Activated CD8-positive, alpha-beta memory T cell treated with anti-CD3 and anti-CD28 coated beads, Interleukin-2, amount 50 U/mL, for 48 hours (primary cell): Measurements from ENCODE around the gene CCDC8.
"Not testable (repeated sequence)": the region's sequence is repeated elsewhere in the genome, so short reads cannot be mapped to it uniquely, and the experiment has no call there.

Source experiments
- DNase-seq: peaks from one replicate; pipeline ENCODE4 v3.0.0-alpha.2; 2020

CCDC8 gene

DNA sequence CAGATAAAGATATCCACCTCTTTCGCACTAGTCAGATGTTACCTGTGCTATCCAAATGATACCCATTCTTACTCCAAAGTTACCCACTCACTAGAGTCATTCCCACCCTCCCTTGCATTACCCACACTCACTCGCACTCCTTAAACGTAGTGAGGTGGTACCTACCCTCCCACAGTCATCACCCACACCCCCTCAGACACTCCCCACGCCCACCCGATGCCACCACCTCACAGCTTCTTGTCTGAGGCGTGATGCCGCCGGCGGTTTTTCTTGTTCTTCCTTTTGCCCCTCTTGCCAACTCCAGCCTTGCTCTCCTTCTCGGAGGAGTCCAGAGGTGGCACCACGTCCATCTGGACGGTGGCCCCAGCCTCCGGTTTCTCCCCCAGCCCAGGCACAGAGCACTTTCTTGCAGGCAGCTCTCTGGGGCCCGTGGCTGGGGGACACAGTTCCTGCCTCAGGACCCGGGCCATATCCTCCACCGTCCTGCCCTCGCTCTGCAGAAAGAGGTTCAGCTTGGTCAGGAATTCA lies 14.2 kb upstream of the CCDC8 start:
- DNase-seq, result no peak

DNA sequence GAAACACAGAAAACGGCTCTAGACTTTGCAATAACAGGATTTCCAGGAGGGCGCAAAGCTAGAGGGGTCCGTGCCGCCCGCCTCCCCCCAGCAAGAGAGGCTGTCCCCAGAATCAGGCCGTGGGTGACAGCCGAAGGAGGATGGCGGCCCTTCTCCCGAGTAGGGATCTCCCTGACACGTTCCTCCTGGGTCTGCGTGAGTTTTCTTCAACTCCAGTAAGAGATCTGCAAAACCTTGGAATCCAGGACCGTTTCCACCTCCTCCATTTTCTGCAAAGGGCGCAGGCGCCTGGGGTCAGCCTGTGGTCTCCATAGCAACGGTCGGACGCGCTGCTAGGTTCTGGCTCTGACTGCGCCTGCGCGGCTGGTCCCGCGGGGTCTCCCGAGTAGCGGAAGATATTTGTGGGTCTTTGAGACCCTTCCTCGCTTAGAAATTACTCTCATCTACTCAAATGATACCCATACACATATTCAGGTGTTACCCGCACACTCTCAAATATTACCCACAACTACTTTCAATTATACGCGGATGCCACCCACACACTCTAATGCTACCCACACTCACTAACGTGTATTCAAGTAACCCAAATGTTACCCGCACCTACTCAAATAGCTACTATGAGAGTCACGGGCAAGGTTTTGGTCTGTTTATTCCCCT lies 13.3 kb upstream of the CCDC8 start:
- no peak for DNase-seq

DNA sequence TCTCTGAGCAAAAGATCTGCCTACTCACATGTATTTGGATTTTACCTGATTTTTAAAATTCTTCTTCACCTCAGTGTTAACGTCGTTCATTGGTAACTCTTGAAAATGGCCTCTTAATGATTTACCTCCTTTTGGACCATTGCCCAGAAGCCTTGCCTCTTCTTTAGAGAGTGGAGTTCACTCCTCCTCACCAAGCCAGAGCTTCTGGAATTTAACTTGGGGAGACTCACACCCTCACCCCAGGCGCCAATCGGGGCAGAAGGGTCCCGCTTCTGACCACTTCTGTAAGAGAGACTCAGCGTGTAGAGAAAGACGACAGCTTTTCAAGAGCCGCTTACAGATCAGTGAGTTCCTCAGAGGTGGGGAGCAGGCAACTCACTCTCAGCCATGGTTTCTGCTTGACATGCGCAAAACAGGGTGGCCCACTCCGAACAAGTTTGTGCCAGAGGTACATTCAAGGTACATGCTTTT lies 12.7 kb upstream of the CCDC8 start:
- DNase-seq, result no peak

DNA sequence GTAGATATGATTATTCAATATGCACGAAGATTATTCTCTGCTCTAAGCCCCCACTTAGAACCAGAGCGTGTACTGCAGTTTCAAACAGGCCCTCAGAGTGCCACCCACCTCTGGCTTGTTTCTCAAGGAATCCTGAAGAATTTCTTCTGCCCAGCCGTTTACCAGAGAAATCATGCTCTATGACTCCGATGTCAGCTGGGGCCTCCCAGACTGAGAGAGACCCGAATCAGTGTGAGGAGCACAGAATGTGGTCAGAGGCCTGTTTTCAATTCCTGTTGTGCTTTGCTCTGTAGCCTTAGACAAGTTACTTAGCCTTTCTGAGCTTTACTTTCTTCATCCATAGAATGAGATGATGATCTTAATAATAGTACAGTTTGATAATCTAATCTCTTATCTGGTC lies 9.8 kb upstream of the CCDC8 start:
- DNase-seq, result no peak

DNA sequence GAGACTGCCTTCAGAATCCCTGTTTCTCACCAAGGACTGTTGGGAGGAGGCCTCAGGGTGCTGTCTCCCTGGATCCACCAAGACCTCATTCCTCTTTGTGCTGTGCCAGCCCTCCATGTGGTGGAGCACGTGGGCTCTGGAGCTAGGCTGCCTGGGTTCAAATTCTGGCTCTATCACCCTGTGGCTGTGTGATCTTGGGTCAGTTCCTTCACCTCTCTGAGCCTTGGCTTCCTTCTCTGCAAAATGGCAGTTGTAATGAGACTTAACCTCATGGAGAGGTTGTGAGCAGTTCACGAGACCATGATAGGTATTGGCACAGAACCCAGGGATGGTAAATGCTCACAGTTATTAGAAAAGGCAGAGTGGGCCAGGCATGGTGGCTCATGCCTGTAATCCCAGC lies 9.0 kb upstream of the CCDC8 start:
- no peak for DNase-seq

DNA sequence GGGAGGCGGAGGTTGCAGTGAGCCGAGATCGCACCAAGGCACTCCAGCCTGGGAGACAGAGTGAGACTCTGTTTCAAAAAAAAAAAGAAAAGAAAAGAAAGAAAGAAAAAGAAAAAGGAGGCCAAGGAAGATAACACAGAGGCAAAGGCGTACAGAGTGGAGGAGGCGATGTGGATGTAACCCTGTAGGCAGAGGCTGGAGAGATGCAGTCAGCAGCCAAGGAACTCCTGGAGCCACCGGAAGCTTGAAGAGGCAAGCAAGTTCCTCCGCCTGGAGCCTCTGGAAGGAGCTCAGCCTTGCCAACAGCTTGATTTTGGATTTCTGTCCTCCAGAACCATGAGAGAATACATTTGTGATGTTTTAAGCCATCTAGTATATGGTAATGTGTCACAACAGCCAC lies 6.7 kb upstream of the CCDC8 start:
- DNase-seq, result no peak

DNA sequence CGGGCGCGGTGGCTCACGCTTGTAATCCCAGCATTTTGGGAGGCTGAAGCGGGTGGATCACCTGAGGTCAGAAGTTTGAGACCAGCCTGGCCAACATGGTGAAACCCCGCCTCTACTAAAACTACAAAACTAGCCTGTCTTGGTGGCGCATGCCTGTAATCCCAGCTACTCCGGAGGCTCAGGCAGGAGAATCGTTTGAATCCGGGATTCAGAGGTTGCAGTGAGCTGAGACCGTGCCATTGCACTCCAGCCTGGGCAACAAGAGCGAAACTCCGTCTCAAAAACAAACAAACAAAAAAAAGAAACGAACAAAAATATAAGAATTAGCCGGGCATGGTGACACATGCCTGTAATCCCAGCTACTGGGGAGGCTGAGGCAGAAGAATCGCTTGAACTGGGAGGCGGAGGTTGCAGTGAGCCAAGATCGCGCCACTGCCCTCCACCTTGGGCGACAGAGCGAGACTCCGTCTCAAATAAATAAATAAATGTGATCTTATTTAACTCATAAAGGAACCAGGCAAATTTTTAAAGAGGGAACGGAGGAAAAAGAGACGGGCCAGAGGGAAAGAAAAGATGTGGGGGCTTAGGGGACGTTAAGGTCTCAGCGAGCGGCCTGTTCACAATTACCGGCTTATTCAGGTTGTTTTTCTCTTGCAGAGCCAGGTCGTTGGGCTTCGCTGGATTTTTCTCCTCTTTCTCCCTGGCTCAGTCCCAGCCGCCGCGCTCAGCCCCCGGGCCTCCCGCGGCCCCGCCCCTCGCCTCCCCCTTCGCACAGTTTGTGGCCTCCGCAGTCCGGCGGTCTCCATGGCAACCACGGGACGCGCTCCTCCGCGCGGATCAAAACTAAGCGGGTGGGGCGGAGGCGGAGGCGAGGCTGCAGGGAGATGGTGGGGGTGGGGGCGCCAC lies 2.7 kb upstream of the CCDC8 start:
- not testable (repeated sequence) for DNase-seq

DNA sequence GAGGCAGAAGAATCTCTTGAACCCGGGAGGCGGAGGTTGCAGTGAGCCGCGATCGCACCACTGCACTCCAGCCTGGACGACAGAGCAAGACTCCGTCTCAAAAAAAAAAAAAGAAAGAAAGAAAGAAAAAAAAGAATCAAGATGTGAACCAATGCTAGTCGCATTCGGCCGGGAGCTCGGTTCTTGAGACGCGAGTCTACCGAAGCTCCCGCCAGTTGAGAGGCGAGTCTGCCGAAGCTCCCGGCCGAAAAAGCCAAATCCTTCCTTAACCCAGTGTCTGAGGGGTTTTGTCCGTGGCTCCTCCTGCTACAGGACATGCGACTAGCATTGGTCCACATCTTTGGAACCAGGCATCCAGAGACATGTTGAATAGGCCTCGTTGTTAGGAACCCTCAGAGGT lies 1.5 kb upstream of the CCDC8 start:
- DNase-seq, result not testable (repeated sequence)

DNA sequence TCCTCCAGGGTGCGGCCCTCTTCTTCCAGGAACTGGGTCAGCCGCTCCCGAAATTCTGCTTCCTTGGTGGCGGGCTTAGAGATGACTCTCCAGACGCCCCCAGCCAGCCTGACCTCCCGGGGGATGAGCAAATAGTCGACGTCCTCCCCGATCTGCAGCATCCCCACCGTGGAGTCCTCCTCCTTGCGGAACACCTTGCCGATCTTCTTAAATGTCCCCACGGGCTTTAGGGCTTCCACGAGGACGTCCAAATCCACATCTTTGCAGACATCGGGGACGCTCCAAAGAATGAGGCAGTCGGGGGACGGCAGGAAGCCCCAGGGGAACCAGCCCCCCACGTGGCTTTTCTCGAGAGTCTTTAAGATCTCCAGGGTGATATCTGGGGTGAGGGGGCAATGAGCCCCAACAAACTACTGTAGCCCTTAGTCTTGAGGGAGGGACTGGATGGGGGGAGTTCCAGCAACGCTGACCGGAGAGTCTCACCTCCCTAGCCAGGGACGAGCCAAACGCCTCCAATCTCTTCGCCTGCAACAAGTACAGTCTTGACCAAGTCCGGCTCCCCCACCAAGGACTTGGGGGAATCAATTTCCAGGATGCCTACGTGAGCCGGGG lies 608 bp downstream of the CCDC8 start:
- DNase-seq, result no peak

DNA sequence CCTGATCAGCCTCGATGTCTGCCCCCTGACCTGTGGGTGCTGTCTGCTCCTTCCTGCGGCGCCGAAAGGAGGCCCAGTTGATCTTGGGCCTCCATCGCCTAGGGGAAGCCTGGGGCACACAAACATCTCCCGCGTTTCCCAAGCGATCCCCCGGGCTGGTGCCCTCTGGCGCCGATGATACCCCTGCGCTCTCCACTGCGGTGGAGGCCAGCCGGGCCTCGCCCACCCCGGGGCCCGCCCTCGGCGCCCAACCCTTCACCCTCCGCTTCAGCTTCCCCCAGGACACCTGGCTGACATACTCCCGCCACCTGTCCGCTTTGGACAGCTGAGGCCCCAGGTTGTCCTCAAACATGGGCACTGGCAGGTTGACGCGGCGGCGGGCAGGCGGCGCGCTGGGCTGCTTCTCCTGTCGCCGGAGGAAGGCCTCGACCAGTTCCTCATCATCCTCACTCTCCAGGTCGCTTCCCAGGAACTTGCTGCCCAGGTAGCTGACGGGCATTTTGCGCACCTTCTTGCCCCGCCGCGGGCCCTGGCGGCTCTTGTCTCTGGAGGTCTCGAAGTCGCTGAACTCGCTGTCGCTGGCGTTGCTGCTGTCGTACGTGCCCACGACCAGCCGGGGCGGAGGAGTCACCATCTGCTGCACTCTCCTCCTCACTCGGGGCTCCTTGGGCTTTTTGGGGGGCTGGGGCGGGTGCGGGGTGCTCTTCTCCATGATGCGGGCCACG lies 1.3 kb downstream of the CCDC8 start:
- no peak for DNase-seq

DNA sequence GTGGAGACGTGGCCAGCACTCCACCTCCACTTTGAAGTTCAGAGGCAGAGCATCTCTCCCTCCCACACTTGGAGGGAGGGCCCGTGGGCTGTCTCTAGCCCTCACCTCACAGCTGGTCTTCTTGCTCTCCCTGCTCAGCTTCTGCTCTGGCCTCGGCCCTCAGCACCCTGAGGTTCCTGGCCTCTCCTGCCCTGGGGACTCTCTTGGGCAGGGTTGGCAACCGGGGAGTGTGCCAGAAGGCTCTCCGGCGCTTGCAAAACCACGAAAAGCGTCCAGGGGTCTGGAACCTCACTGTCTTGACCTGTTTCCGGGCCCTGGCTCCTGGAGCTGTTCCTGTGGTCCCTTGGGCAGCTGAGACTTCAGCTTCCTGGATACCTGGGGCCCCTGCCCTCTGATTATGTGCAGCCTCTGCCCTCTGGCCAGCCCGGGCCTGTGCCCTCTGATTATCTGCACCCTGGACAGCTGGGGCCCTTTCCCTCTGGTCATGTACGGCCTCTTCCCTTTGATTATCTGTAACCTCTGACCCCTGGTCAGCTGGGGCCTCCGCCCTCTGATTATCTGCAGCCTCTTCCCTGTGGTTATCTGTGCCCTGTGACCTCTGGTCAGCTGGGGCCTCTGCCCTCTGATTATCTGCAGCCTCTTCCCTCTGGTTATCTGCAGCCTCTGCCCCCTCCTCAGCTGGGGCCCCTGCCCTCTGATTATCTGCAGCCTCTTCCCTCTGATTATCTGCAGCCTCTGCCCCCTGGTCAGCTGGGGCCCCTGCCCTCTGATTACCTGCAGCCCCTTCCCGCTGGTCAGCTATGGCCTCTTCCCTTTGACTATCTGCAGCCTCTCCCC lies 2.1 kb downstream of the CCDC8 start:
- DNase-seq, result no peak

DNA sequence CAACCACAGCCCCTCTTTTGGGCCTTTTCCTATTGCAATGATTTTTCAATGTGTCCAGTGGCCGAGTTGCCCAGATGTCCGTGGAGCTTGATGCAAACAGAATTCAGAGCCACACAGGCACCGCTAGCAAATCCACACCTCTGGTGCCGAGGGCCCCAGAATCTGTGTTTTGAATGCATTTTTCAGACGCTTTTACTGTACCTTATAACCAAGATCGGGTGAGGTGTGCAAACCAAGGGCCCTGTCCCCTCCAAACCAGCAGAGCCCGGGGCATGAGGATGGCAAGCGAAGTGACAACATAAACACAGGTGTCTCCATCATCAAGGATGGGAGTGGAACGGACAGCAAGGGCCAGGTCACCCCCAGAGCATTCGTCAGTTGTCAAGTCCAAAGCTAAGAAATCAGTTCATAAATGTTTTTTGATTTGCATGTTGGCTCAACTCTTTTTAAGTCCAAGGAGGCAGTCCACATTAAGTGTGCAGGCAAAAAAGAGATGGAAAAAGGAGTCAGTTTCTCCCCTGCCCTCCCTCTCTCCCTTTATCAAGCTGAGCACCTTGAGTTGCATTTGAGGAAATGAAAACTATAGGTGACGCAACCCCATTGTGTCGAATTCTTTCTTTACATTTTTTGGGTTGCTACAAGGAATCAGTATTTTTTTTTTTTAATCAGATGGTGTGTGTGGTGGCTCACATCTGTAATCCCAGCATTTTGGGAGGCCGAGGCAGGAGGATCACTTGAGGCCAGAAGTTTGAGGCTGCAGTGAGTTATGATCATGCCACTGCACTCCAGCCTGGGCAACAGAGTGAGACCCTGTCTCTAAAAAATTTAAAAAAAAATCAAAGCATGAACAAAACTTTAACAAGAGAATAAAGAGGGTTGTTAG lies 2.9 kb downstream of the CCDC8 start:
- DNase-seq, result no peak

DNA sequence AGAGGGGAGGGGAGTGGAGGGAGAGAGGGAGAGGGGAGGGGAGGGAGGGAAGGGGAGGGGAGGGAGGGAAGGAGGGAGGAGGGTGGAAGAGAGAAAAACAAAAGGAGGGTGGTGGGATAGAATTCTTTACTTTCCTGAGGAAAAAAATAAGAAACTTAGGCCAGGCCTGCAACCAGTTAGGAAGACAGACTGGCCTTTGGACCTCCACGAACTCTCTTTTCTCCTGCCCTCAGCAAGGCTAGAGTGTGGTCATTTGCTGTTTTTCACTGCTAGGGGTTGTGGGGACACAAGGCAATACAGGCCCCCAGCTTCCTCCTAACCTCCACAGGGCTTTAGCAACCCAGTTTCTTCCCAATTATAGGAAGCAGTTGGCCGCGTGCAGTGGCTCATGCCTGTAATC lies 4.2 kb downstream of the CCDC8 start:
- DNase-seq, result no peak

DNA sequence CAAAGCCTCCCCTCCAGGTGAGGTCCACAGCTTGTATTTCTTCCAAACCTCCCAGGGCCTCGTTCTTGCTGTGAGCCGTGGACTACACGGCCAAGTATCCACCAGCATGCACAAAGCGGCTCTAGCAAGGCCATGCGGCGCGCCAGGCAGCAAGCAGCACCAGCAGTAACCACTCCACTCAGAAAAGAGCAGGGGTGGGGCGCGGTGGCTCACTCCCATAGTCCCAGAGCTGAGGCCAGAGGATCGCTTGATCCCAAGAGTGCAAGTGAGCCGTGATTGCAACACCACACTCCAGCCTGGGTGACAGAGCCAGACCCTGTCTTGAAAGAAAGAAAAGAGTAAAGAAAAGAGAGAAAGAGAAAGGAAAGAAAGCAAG lies 4.7 kb downstream of the CCDC8 start:
- DNase-seq, result no peak

DNA sequence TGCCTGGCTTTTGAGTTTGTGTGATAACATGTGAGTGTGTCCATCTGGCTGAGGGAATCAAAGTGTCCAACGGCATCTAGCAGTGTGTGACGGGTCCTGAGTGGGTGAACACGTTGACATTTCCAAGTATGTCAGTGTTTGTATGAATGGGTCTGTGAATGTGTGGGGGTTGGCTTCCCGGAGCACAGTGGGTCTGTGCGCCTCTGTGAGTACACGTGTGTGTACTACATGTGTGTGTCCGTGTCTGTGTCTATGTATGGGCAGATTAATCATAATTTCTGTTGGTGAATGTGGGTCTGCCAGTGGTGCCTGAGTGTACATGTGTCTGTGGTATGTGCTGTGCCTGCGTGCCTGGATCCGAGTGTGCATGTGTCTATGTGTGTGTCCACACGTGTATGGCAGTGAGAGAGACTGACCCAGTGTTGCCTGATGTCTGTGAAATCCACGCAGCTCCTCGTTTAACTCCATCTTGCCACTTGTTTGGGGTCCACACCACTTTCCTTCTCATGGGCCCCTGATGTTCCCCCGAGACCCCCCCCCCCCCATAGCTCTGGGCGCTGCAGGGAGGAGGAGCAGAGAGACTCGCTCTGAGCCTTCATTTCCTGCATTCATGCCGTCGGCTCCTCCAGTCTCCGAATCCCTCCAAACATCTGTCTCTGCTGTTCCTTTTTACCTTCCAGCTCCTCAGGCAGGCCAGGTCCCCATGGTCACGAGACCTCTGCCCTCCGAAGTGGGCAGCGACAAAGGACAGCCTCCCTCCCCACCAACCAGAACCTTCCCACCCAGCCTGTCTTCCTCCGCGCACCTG lies 5.3 kb downstream of the CCDC8 start:
- DNase-seq, result no peak

DNA sequence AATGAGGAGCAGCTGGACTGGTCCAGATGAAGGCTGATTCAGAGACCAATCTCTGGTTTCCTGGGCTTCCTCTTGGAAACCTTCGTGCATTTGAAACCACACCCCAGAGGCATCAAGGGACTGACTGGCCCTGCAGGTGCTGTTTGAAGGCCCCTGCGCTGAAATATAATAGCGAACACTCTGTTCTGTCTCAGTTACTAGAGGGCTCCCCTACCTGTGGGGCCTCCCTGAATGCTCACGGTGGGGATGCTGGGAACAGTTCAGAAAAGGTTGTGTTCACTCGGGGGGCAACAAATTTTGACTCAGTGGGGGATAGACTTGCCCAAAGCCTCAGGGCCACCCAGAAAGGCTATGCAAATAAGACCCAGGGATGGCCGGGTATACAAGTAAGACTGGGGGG lies 6.4 kb downstream of the CCDC8 start:
- no peak for DNase-seq

DNA sequence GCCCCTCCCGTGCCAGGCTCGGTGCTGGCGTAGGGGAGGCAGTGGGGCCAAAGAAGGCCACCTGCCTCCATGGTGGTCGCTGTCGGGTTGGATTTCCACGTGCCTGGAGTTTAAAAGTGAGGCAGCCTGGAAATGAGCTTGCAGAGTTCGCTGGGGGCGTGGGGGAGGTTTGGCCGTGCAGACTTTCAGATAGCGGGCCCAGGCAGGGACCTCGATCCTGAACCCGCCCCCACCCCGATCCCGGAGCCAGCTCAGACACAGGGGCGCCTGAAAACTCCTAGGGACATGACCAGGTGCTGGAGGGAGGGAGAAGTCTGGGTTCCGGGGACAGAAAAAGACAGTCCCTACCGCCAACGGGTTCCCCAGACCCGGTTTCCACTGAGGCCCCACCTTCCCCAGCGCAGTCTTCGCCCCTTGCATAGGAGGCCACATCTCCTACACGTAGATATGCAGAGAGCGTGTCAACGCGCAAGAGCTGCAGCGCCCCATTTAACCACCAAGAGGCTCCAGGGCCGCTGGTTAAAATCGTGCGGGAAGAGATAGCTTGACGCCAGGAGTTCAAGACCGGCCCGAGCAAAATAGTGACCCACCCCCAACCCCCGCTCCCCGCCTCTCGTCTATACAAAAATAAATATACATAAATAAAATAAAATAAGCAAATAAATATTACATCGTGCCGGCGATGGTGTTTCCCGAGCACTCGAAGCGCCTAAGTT lies 8.5 kb downstream of the CCDC8 start:
- DNase-seq, result no peak

DNA sequence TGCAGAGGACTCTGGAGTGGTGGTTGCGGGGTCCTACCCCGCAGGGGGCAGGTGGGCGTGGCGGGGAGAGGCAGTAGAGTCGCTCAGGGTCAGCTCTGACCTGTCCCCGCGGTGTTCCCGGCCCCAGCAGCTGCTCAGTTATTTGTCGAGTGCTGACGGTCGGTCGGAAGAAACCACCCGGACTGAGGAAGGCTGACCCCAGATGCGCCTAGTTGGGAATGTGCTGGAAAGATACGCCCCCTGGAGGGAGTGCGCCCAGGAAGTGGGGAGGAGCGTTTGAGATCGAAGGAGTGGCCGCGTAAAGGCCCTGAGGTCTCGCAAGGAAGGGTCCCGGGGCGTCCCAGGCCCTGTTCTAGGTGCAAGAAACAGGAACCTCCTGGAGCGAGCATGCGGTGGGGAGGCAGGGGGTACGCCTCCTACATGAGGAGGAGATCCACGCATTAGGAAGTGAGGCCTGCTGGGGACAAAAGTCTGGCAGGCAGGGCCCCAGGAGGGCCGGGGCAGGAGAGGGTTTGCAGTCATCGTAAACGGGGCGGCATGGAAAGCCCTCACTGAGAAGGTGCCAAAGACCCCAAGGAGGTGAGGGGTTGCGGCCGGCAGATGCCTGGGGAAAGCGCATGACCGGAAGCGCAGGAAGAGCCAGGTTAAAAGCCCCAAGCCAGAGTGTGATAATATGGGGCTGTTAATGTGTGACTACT lies 9.2 kb downstream of the CCDC8 start:
- no peak for DNase-seq

DNA sequence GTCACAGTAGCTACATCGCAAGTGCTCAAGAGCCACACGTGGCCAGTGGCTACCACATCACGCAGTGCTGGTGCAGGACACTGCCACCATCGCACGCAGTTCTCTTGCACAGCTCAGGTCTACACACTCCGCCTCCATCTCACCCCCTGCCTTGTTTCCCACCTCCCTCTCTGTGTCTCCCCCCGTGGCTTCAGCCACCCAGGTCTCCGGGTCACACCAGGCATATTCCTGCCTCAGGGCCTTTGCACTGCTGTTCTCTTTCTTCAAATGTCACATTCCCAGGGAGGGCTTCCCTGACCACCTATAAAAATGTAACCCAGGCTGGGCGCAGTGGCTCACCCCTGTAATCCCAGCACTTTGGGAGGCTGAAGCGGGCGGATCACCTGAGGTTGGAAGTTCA lies 10.6 kb downstream of the CCDC8 start:
- no peak for DNase-seq
